ENCODE data around the gene PDS5B.

- TF ChIP-seq, protein P1, sequence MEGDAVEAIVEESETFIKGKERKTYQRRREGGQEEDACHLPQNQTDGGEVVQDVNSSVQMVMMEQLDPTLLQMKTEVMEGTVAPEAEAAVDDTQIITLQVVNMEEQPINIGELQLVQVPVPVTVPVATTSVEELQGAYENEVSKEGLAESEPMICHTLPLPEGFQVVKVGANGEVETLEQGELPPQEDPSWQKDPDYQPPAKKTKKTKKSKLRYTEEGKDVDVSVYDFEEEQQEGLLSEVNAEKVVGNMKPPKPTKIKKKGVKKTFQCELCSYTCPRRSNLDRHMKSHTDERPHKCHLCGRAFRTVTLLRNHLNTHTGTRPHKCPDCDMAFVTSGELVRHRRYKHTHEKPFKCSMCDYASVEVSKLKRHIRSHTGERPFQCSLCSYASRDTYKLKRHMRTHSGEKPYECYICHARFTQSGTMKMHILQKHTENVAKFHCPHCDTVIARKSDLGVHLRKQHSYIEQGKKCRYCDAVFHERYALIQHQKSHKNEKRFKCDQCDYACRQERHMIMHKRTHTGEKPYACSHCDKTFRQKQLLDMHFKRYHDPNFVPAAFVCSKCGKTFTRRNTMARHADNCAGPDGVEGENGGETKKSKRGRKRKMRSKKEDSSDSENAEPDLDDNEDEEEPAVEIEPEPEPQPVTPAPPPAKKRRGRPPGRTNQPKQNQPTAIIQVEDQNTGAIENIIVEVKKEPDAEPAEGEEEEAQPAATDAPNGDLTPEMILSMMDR (IDR thresholded peaks at IDR 0.05) = no peak
- TF ChIP-seq POLR2A (IDR thresholded peaks at IDR 0.05) = no peak
These were observed 137.7 kb downstream of the PDS5B start for GRCh38 chr13:32723987-32724386.
